ENCODE results near the gene RLN1.
"Not testable (repeated sequence)": the region's sequence is repeated elsewhere in the genome, so short reads cannot be mapped to it uniquely, and the experiment has no call there.

RLN1 gene

GRCh38 chr9:5321058-5321457, 18.6 kb downstream of the RLN1 start:
- peak; percentile 18 for DNase-seq

GRCh38 chr9:5316406-5316805, 23.3 kb downstream of the RLN1 start:
- not testable (repeated sequence) for DNase-seq

GRCh38 chr9:5315187-5315923, 24.3 kb downstream of the RLN1 start:
- DNase-seq: no peak

GRCh38 chr9:5310851-5311250, 28.8 kb downstream of the RLN1 start:
- no peak for DNase-seq

GRCh38 chr9:5305741-5306140, 33.9 kb downstream of the RLN1 start:
- DNase-seq: peak; percentile 70

- DNase-seq: not testable (repeated sequence)
These were observed 35.6 kb downstream of the RLN1 start, which contains the start of gene RLN2 for GRCh38 chr9:5303840-5304795. TSS of gene RLN2 (minus strand) at chr9:5304716. CDS start at chr9:5304580, 136 bp downstream.

GRCh38 chr9:5301544-5301943, 38.1 kb downstream of the RLN1 start:
- DNase-seq: no peak

- DNase-seq: peak; percentile 66
These were observed 47.5 kb downstream of the RLN1 start for GRCh38 chr9:5292141-5292540.

- DNase-seq: no peak
These were observed 51.1 kb downstream of the RLN1 start for GRCh38 chr9:5288591-5288990.

- no peak for DNase-seq
These were observed 53.4 kb downstream of the RLN1 start for GRCh38 chr9:5286262-5286661.
